ENCODE results near the gene ZNF385D.
"Not testable (repeated sequence)": the region's sequence is repeated elsewhere in the genome, so short reads cannot be mapped to it uniquely, and the experiment has no call there.

GRCh38 chr3:21387142-21387826 lies 363.7 kb downstream of the ZNF385D start:
- TF ChIP-seq CTCF, POLR2A (IDR thresholded peaks at IDR 0.05): not testable (repeated sequence)
